Esophagus muscularis mucosa (tissue), 4 donors: ENCODE measurements around the gene RAB3A.
"Not testable (repeated sequence)": the region's sequence is repeated elsewhere in the genome, so short reads cannot be mapped to it uniquely, and the experiment has no call there.

ENCODE experiments used
- EP300 ChIP-seq: sonication (generic); formaldehyde crosslinking; IDR thresholded peaks from one replicate; pipeline ENCODE4 v1.6.1; 2017; ENCODE audit warnings: antibody characterized with exemption
- POLR2A ChIP-seq: fragments of 450-650 bp; IDR thresholded peaks from one replicate; pipeline ENCODE4 v1.6.1; 2017; ENCODE audit warnings: antibody characterized with exemption, moderate library complexity, mild to moderate bottlenecking, low read depth
- POLR2AphosphoS5 ChIP-seq, 2 donors: sonication (generic); formaldehyde crosslinking; IDR thresholded peaks; one replicate each; pipeline ENCODE4 v1.6.1; 2017; ENCODE audit warnings: antibody characterized with exemption in 2 of 2
- TF ChIP-seq, protein P1 (sequence below), 3 experiments: fragments of 200-600 bp in 2 of 3; fragments of 450-650 bp in 1 of 3; sonication (generic) in 2 of 3; IDR thresholded peaks; one replicate each; pipeline ENCODE4 v1.5.1; 2017 to 2019; ENCODE audit warnings: antibody characterized with exemption in 3 of 3, mild to moderate bottlenecking in 2 of 3, moderate library complexity in 1 of 3

DNA sequence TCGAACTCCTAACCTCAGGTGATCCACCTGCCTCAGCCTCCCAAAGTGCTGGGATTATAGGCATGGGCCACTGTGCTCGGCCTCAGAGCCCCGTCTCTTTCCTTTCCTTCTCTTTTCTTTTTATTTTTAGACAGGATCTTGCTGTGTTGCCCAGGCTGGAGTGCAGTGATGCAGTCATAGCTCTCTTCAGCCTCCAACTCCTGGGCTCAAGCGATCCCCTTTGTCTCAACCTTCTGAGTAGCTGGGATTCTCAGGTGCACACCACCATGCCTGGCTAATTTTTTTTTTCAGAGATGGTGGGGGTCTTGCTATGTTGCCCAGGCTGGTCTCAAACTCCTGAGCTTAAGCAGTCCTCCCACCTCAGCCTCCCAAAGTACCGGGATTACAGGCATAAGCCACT lies 6.1 kb upstream of the RAB3A start:
- TF ChIP-seq, protein P1, sequence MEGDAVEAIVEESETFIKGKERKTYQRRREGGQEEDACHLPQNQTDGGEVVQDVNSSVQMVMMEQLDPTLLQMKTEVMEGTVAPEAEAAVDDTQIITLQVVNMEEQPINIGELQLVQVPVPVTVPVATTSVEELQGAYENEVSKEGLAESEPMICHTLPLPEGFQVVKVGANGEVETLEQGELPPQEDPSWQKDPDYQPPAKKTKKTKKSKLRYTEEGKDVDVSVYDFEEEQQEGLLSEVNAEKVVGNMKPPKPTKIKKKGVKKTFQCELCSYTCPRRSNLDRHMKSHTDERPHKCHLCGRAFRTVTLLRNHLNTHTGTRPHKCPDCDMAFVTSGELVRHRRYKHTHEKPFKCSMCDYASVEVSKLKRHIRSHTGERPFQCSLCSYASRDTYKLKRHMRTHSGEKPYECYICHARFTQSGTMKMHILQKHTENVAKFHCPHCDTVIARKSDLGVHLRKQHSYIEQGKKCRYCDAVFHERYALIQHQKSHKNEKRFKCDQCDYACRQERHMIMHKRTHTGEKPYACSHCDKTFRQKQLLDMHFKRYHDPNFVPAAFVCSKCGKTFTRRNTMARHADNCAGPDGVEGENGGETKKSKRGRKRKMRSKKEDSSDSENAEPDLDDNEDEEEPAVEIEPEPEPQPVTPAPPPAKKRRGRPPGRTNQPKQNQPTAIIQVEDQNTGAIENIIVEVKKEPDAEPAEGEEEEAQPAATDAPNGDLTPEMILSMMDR (IDR thresholded peaks at IDR 0.05) = not testable (repeated sequence)
- TF ChIP-seq EP300; POLR2AphosphoS5 (IDR thresholded peaks at IDR 0.05); POLR2A: not testable (repeated sequence)
